ENCODE measurements around the gene LRRC3C. TPM values are rescaled to one million over a fixed set of nuclear protein-coding genes. Genes with fewer than 3 reads are reported as not detected.
A peak's percentile ranks its signal among the peaks of the same experiment; 100 is the strongest.
"Not testable (repeated sequence)": the region's sequence is repeated elsewhere in the genome, so short reads cannot be mapped to it uniquely, and the experiment has no call there.

LRRC3C gene, protein sequence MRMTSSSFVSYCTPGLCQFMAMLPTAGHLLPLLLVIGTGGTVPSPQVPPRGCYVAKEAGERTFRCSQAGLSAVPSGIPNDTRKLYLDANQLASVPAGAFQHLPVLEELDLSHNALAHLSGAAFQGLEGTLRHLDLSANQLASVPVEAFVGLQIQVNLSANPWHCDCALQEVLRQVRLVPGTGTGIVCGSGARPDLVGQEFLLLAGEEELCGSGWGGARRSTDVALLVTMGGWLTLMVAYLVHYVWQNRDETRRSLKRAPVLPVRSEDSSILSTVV
- not detected for total RNA-seq

DNA sequence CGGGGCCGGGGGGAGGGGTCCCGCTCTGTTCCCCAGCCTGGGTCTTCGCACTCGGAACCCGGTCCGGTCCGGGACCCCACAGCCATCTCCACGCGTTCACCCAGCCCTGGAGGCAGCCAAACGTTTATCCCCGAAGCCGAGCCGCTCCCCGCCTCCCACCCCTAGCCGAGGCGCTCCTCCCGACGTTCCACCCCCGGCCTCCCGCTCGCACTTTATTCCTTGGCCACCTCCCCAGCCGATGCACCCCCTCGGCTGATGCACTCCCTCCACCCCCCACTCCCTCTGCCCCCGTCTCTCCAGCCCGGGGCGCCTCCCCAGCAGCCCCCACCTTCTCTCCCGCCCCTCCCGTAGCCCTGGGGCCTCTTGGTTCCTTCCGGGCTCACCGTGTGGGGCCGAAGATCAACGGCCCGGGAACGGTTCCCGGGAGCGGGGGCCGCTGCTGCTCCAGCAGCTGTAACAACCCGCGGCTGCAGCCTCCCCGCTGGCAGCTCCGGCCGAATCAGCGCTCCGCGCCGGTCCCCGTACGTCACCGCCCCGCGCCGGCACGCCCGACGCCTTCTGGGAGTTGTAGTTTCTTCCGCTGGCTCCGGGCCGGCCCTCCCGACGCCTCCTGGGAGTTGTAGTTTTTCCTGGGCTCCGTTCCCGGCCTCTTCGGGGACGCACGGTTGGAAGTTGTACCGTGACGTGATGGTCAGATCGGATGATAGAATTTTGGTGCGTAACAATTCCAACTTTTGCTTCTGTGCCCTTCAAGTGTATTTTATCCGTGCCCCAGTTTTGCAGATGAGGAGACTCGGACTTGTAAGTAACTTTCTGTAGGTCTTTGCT, at the start of gene LRRC3C, which contains the start of gene ORMDL3:
Gene LRRC3C (plus strand): TSS at position 632 of the 828 bp plus-strand sequence. CDS start 13,792 bp downstream, outside the sequence.
Gene ORMDL3 (minus strand): TSS at position 501 of the 828 bp plus-strand sequence. CDS start 3,398 bp downstream, outside the sequence.
- peaks cover 3 to 14% of the 10 kb centered on the region in 2 donors for H3K36me3 ChIP-seq
- no peaks in the 10 kb centered on the region for H3K27me3 ChIP-seq (replicated peaks; ENCODE audit: insufficient read depth)
- TF ChIP-seq POLR2AphosphoS5 (IDR thresholded peaks at IDR 0.05) (peak; percentile 100), POLR2A (IDR thresholded peaks at IDR 0.05) (peak; percentile 75)
- TF ChIP-seq, protein P1, sequence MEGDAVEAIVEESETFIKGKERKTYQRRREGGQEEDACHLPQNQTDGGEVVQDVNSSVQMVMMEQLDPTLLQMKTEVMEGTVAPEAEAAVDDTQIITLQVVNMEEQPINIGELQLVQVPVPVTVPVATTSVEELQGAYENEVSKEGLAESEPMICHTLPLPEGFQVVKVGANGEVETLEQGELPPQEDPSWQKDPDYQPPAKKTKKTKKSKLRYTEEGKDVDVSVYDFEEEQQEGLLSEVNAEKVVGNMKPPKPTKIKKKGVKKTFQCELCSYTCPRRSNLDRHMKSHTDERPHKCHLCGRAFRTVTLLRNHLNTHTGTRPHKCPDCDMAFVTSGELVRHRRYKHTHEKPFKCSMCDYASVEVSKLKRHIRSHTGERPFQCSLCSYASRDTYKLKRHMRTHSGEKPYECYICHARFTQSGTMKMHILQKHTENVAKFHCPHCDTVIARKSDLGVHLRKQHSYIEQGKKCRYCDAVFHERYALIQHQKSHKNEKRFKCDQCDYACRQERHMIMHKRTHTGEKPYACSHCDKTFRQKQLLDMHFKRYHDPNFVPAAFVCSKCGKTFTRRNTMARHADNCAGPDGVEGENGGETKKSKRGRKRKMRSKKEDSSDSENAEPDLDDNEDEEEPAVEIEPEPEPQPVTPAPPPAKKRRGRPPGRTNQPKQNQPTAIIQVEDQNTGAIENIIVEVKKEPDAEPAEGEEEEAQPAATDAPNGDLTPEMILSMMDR (IDR thresholded peaks at IDR 0.05) = peak in 1 of 4 experiments; percentile 17
- H3K4me3 ChIP-seq = peak within 1 kb of the TSS; percentile 87 to 90
- under 1% methylated on average over 72 of the region's 72 CpGs for WGBS
- intact Hi-C loops (cut with DNase I) = loop anchor here (2.0 kb wide), 1 partner anchor 53 kb away; the partner anchor contains the start of gene PSMD3
- no peaks in the 10 kb centered on the region for H3K9me3 ChIP-seq
- H3K4me1 ChIP-seq (replicated peaks) = peaks cover 3% of the 10 kb centered on the region
- peak within 1 kb of the TSS; percentile 79 to 90 for H3K27ac ChIP-seq
- peak; percentile 92 for DNase-seq (ENCODE audit: low spot score)

- H3K36me3 ChIP-seq; DNase-seq (ENCODE audit: low spot score); H3K4me3 ChIP-seq; intact Hi-C loops (cut with DNase I); H3K4me1 ChIP-seq (replicated peaks); H3K9me3 ChIP-seq; H3K27ac ChIP-seq; H3K27me3 ChIP-seq (replicated peaks; ENCODE audit: insufficient read depth): not testable (repeated sequence)
- 78% methylated on average over 5 of the region's 5 CpGs for WGBS
Observed at GRCh38 chr17:39886102-39886501, 41.4 kb upstream of the LRRC3C start.

DNA sequence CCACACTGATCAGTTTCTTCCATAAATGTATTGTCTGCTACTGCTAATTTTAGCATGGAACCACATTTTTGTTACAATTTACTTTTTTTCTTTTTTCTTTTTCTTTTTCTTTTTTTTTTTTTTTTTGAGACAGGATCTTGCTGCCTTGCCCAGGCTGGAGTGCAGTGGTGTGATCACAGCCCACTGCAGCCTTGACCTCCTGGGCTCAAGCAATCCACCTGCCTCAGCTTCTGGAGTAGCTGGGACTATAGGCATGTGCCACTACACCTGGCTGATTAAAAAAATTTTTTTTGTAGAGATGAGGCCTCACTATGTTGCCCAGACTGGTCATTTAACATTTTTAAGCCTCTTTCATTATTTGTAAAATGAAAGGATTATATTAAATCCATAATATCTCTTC, 40.5 kb upstream of the LRRC3C start:
- TF ChIP-seq POLR2AphosphoS5 (IDR thresholded peaks at IDR 0.05) = no peak
- TF ChIP-seq, protein P1 (IDR thresholded peaks at IDR 0.05) = no peak
- no peak for TF ChIP-seq POLR2A (IDR thresholded peaks at IDR 0.05)
- Histone ChIP-seq H3K9me3 (no peaks in the 10 kb centered on the region), H3K36me3 (no peaks in the 10 kb centered on the region), H3K4me1 (replicated peaks) (no peaks in the 10 kb centered on the region), H3K27me3 (replicated peaks; ENCODE audit: insufficient read depth) (no peaks in the 10 kb centered on the region), H3K27ac (no peak overlapping the region), H3K4me3 (no peak overlapping the region)
- DNase-seq (ENCODE audit: low spot score) = no peak
- intact Hi-C loops (cut with DNase I) = no loop called here

DNA sequence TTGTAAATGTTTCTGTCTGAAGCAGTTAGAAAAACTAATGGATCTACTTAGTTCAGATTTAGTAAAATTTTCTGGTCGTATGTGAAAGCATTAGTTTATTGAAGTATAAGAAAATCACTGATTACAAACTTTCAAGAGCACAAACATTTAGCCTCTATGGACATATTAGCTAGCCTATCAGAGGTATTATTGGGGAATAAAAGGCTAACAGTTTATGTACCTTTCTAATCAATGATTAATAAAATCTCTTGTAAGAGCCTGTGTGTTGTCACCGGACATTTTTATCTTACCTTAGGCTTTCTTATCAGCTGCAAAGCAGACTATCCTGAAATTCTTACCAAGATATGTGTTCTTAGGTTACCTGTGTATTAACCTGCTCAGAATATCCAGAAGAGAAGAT, 38.3 kb upstream of the LRRC3C start:
- Histone ChIP-seq H3K9me3 (no peaks in the 10 kb centered on the region), H3K4me3 (no peak overlapping the region), H3K27ac (no peak overlapping the region), H3K27me3 (replicated peaks; ENCODE audit: insufficient read depth) (no peaks in the 10 kb centered on the region), H3K36me3 (no peaks in the 10 kb centered on the region), H3K4me1 (replicated peaks) (no peaks in the 10 kb centered on the region)
- DNase-seq (ENCODE audit: low spot score) = no peak
- intact Hi-C loops (cut with DNase I) = no loop called here
- whole genome bisulfite sequencing = 18% methylated on average over 2 of the region's 2 CpGs
- TF ChIP-seq, protein P1 (IDR thresholded peaks at IDR 0.05) = no peak
- no peak for TF ChIP-seq POLR2AphosphoS5 (IDR thresholded peaks at IDR 0.05)

- 12% methylated on average over 3 of the region's 3 CpGs for WGBS
- no peak for DNase-seq (ENCODE audit: low spot score)
- TF ChIP-seq, protein P1 (IDR thresholded peaks at IDR 0.05) = no peak
- TF ChIP-seq POLR2A (IDR thresholded peaks at IDR 0.05) = no peak
- TF ChIP-seq POLR2AphosphoS5 (IDR thresholded peaks at IDR 0.05) = no peak
- no peak overlapping the region for H3K4me3 ChIP-seq
- no peak overlapping the region for H3K27ac ChIP-seq
- intact Hi-C loops (cut with DNase I) = no loop called here
- no peaks in the 10 kb centered on the region for H3K36me3 ChIP-seq
- no peaks in the 10 kb centered on the region for H3K4me1 ChIP-seq (replicated peaks)
- no peaks in the 10 kb centered on the region for H3K27me3 ChIP-seq (replicated peaks; ENCODE audit: insufficient read depth)
- no peaks in the 10 kb centered on the region for H3K9me3 ChIP-seq
Observed at GRCh38 chr17:39894681-39895376, 32.7 kb upstream of the LRRC3C start.
